GM19240 (cell line): ENCODE measurements around the gene HTRA3.

Experiments used
- DNase-seq: peaks from one replicate; pipeline ENCODE4 v3.0.0; 2011; ENCODE audit warnings: low spot score; ENCODE audit not compliant: insufficient read length

HTRA3 gene

DNA sequence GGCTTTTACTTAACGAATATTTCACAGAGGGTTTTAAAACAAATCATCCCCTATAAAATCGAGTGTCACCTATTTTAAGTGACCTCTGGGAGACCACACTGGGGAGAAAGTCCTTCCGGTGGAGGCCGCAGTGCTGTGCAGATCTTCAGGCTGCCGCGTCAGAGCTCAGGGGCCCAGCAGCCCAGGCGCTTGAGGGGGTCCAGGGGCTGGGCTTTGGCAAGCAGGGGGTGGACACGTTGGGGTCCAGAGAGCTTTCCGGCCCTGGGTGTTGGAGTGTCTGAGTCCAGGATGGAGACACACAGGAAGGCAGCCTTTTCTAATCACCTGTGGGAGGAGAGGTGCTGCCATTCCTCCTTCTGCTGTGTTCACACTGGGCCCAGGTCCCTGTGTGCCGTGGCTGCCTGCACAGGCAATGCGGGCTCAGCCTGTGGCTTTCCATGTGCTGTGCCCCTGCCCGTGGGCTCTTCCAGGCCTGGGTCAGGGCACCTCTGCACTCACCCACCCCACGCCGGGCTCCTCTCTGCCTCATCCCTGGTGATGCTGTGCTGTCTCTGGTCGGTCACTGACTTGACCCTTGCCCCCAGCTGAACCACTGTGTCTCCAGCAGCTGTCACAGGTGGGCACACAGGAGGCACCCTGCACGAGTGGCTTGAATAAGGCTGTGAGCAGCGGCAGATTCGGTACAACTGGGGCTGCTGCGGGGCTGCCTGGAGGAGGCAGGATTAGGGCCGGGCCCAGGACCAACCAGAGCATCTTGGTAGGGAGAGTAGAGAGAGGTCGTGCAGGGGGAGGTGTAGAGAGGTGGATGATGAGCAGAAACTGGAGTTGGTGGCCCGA lies 10.0 kb downstream of the HTRA3 start:
- DNase-seq: no peak

DNA sequence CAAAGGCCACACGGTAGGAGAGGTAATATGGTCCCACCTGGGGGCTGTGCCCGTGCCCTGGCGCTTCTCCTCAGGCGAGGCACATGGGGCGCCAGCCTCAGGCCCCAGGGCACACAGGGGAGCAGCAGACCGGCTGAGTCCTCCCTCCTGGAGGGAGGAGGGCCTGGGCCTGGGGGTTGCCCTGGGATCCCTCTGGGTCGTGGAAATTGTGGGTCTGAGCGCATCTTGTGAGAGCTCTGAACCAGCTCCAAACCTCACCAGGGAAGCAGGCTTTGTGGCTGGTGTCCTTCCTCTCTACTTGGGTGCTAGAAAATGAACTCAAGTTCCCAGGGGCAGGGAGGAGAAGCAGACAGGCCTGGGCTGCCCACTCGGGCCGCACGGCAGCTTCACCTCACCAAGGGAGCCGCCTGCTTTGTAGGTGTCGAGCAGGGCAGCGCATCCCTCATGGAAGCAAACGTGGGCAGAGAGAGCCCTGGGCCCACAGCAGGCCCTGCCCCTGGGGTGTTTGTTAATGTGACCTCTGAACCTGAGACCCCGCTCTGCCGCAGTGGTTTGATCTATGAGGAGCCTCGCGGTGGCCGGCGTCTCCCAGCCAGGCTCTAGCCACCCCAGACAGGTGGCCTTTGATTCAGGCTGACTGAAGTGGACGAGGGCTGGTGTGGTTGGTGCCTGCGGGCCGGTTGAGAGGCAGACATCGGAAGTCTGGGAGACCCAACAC lies 10.8 kb downstream of the HTRA3 start:
- no peak for DNase-seq

GRCh38 chr4:8280876-8281440 lies 11.4 kb downstream of the HTRA3 start:
- no peak for DNase-seq

GRCh38 chr4:8281519-8282133 lies 12.1 kb downstream of the HTRA3 start:
- DNase-seq: no peak

GRCh38 chr4:8282134-8282641 lies 12.6 kb downstream of the HTRA3 start:
- DNase-seq: no peak

- no peak for DNase-seq
Observed at GRCh38 chr4:8282742-8283141, 13.2 kb downstream of the HTRA3 start.

GRCh38 chr4:8283161-8283560 lies 13.6 kb downstream of the HTRA3 start:
- no peak for DNase-seq

DNA sequence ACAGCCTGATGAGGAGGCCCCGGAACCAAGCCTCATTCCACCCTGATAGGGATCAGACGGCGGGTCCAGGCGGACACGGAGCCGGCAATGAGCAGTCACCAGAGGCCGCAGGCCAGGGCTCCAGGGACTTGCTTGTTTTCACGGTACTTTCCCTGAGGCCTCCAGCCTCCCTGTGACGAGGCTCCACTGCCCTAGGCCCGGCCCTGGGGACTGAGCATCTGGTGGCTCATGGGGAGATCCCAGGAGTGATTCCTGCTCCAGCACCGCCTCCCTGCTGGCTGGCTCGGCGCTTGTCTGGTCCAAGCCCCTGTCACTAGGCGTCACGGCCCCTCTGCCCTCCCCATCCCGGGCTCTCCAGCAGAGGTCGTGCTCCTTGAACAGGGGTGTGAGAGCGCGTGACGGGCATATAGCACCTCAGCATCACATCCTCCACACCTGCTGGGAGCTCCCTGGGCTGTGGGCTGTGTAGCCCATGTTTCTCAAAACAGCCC lies 14.1 kb downstream of the HTRA3 start:
- no peak for DNase-seq

GRCh38 chr4:8284391-8284790 lies 14.8 kb downstream of the HTRA3 start:
- no peak for DNase-seq

- no peak for DNase-seq
Observed at GRCh38 chr4:8285143-8285975, 15.8 kb downstream of the HTRA3 start.

- no peak for DNase-seq
Observed at GRCh38 chr4:8285976-8286718, 16.6 kb downstream of the HTRA3 start.

DNA sequence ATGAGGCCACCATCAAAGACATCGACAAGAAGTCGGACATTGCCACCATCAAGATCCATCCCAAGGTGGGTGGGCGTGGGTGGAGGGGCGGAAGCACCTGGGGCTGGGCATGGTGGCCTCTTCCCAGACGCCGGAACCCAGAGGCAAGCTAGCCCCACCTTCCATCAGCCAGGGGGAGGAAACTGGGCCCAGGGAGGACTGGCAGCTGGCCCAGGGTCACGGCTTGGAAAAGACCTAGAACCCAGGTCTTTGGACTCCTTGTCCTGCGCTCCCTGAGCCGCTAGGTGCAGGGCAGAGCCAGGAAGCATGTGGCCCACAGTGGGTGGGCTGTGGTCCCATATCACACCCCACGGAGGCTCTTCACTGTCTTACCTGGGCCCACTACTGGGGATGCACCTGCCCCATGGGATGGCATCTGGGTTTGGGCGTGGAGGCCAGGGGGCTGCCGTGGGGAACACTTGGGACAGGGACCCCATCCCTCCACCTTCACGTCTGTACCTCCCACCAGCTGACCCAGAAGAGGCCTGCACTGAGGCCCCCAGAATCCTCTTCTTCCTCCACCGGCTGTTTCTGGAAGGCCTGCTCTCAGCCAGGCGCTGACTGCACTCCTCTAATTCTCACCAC lies 17.3 kb downstream of the HTRA3 start:
- DNase-seq: no peak

DNA sequence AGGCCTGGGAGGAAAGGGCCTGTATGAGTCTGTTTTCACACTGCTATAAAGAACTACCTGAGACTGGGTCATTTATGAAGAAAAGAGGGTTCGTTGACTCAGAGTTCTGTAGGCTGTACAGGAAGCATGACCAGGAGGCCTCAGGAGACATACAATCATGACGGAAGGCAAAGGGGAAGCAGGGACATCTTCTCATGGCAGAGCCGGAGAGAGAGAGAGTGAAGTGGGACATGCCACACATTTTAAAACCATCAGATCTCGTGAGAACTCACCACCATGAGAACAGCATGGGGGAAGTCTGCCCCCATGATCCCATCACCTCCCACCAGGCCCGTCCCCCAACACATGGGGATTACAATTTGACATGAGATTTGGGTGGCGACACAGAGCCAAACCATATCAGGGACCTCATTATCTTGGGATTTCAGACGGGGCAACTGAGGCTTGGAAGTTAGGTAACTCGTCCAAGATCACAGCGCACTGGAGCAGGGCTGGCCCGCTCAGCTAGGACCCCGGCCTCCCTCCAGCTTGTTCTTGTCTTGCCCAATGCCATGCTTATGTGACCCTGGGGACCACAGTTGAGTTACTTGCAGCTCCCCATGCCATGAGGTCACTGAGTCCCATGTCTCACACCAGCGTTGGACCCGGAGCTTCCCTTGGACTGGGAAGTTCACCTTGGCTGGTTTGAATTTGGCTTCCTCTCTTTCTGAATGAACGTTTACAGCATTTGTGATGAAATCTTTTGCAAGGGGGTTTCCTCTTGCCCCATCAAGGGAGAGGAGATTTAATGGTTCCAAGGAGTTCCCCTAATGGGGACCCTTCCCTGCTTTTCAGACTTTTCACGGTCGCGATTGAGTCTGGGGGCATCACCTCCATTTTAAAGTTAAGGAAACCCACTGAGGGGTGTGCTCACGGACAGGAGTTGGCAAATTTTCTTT lies 18.1 kb downstream of the HTRA3 start:
- no peak for DNase-seq

DNA sequence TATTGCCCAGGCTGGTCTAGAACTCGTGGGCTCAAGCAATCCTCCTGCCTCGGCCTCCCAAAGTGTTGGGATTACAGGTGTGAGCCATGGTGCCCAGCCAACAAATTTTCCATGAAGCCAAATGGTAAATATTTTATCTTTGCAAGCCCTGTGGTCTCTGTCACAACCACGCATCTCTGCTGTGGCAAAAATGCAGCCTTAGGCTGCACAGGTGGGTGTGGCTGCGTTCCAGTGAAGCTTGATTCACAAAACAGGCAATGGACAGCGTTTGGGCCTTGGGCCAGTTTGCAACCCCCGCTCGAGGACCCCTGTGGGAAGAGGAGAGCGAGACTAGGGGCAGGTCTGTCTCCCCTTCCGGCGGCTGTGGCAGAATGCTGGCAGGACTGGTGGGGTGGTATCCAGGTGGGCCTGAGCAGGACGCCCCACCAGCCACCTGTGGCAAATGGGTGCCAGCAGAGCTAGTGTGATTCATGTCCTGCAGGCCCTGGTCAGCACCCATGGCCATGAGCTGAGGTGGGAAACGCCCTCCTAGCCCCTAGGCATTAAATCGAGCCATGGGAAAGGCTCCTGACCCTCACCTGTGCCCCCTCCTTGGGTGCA lies 19.7 kb downstream of the HTRA3 start:
- DNase-seq: no peak

DNA sequence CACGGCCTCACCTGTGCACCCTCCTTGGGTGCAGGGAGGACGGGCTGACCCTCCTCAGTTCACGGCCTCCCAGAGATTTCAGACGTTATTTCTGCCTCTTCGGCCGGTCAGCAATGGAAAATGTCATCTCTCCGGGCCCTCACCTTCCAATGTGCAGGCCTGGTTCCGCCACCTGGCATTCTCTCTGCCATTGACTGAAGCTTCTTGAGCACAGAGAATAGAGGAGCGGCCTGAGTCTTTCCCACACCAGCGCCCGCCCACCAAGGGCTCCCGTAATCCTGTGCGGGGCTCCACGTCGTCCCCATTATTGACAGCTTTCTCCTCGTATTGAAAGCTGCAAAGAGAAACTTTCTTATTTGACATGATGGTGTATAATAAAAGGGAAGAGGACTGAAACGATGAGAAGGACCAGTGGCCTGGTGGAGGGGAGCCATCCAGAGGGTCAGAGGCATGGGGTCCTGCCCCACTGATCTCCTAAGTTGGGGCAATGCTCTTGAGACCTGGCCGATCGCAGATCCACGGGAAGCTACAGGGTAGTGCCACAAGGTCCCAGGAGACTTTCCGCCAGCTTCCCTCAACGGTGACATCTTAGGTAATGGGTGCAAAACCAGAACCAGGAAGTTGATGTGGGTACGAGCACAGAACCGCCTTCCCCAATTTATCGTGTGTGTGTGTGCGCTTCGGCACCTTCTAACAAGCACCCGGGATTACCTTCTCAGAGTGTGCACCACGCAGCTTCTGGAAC lies 20.6 kb downstream of the HTRA3 start:
- no peak for DNase-seq

DNA sequence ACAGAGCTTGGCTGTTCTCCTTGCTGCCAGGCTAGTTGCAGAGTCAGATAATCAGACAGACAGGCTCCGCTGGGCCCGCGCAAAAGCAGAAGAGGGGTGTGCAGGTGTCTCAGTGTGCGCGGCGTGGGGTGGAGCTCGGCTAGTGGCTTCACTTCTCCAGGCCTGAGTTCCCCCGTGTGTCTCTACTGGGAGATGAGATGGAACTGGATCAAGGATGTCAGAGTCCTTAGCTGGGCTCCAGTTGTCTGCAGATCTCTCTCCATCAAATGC lies 21.1 kb downstream of the HTRA3 start:
- no peak for DNase-seq

GRCh38 chr4:8291036-8291682 lies 21.6 kb downstream of the HTRA3 start:
- no peak for DNase-seq
